Right cardiac atrium (tissue), 5 donors: ENCODE measurements around the gene PLIN3. TPM values are rescaled to one million over a fixed set of nuclear protein-coding genes. Genes with fewer than 3 reads are reported as not detected.
"Not testable (repeated sequence)": the region's sequence is repeated elsewhere in the genome, so short reads cannot be mapped to it uniquely, and the experiment has no call there.

Experiments
- ATAC-seq, 2 donors: fragments of 200-7000 bp; cut with Tn5 transposase; one replicate each; pipeline versions ENCODE4 v1.8.0 to v1.9.1; 2020; ENCODE audit warnings: moderate library complexity in 2 of 2, mild to moderate bottlenecking in 1 of 2
- DNase-seq, 3 donors: peaks; one replicate each; pipeline ENCODE4 v3.0.0-alpha.2; 2020
- H3K27ac ChIP-seq: one replicate; pipeline ENCODE4 v1.5.1; 2013; ENCODE audit warnings: mild to moderate bottlenecking, low read length, control low read depth, moderate library complexity
- H3K27me3 ChIP-seq: one replicate; pipeline ENCODE4 v1.6.1; 2013; ENCODE audit not compliant: control insufficient read depth, insufficient read depth
- H3K4me1 ChIP-seq: one replicate; pipeline ENCODE4 v1.6.1; 2013; ENCODE audit warnings: low read length; ENCODE audit not compliant: control insufficient read depth, insufficient read depth
- H3K4me3 ChIP-seq: one replicate; pipeline ENCODE4 v1.5.1; 2013; ENCODE audit warnings: low read length, control low read depth
- H3K9me3 ChIP-seq: one replicate; pipeline ENCODE4 v1.6.1; 2013; ENCODE audit warnings: low read length; ENCODE audit not compliant: control insufficient read depth
- WGBS: extraction: QIAGEN DNeasy Blood & Tissue Kit; methylation state at CpG from one replicate; pipeline ENCODE4 v1.1.7; 2013; 5-methylcytosine and 5-hydroxymethylcytosine counted together
- intact Hi-C, 4 donors: fragments of 100-400 bp; cut with DNase I; formaldehyde crosslinking; loops; one replicate each; pipeline versions ENCODE4 v1.11.0 to v1.14.0; 2022 to 2023
- polyA plus RNA-seq: library from polyadenylated mRNA; stranded (reverse); fragments of 200-250 nt; gene quantifications from one replicate; pipeline ENCODE4 v1.2.3, GENCODE V29; 2013
- total RNA-seq, 4 donors: library from RNA; stranded (reverse); fragmentation: NEBNext Ultra II Directional; extraction: Animal tissue kit (Norgen Biotek cat#: 25700); gene quantifications; one replicate each; pipeline ENCODE4 v1.2.1, GENCODE V29; 2021
- donor health status: healthy with polysubstance abuse.
- donor health status: DM: no; HTN: yes; CAD: no.
- donor health status: DM: no; HTN: no; CAD: no.
- donor health status: DM: no; HTN: yes; CAD: no; lungs with severe emphysema.
- donor health status: DM: yes; HTN: yes; CAD: no.

PLIN3 gene
- total and polyA plus RNA-seq, 5 donors, result 16.9 to 32.2 (median 27.0) TPM

DNA sequence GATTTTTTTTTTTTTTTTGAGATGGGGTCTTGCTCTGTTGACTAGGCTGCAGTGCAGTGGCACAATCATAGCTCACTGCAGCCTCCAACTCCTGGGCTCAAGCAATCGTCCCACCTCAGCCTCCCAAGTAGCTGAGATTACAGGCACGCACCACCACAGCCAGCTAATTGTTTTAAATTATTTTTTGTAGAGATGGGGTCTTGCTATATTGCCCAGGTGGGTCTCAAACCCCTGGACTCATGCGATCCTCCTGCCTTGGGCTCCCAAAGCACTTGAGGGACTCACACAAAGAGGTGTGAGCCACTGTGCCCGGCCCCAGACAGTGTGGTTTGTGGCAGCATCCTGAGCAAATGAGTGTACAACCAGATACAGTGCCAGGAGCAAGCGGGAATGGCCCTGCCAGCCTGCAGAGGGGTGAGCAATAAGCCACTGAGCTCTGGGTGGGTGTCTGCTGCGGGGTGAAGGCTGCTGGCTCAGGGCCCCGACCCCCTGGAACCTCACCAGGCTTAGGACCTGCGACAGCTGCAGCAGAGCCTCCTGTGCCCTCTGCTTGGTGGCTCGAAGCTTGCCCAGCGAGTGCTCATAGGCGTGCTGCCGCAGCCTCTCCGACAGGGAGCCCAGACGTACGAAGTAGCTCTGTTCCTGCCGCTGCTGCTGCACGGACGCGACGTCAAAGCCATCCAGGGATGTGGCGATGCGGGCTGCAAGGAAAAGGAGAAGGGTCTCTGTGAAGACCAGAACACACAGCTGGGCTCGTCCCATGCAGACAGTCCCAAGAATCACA lies 20.1 kb downstream of the PLIN3 start:
- Histone ChIP-seq H3K4me3 (no peak overlapping the region), H3K27me3 (no peaks in the 10 kb centered on the region), H3K9me3 (no peaks in the 10 kb centered on the region), H3K27ac (no peak overlapping the region), H3K4me1 (no peaks in the 10 kb centered on the region)
- ATAC-seq (no peak), DNase-seq (no peak)
- intact Hi-C loops, result no loop called here
- WGBS, result 96% methylated on average over 23 of the region's 23 CpGs

DNA sequence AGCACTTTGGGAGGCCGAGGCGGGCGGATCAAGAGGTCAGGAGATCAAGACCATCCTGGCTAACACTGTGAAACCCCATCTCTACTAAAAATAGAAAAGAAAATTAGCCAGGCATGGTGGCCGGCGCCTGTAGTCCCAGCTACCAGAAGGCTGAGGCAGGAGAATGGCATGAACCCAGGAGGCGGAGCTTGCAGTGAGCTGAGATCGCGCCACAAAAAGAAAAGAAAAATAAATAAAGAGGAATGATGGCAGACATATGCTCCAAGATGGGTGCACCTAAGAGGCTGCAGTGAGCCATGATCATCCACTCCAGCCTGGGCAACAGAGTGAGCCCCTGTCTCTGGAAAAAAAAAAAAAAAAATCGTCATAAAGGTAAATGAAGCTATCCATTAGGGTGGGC lies 21.5 kb downstream of the PLIN3 start:
- H3K9me3 ChIP-seq, H3K4me3 ChIP-seq, ATAC-seq, H3K4me1 ChIP-seq, H3K27me3 ChIP-seq, H3K27ac ChIP-seq, intact Hi-C loops: not testable (repeated sequence)
- DNase-seq, result peak in 1 of 3 donors; percentile 66
- 72% methylated on average over 9 of the region's 9 CpGs for WGBS

DNA sequence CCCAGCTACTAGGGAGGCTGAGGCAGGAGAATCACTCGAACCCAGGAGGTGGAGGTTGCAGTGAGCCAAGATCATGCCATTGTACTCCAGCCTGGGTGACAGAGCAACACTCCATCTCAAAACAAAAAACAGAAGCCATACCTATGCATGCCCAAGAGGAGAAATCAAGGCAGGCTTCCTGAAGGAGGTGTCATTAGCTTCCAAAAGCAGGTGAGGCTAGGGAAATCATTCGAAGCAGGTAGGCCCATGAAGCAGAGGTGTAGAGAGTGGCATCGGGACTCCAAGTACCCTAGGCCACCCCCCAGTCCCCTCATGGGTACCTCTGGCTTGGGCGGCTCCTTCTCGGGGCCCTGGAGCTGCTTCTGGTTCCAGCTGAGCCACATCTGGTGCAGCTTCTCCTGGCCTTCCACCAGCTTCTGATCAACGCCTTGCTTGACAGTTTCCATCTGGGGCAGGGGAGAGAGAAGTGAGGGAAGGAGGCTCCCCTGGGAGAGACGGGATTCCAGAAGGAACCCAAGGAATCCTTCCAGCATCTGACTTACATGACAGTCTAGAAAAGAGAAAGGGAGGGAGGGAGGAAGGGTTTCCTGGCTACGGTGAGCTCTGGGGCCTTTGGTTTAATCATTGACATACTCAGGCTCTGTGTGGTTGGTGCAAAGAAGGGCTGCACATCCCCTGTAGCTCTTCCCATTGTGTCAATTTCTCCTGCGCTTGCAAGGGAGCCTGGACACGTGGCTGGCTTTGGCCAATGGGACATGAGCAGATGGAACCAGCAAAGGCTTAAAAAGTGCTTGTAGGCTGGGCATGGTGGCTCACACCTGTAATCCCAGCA lies 22.9 kb downstream of the PLIN3 start:
- Histone ChIP-seq H3K27ac (no peak overlapping the region), H3K27me3 (no peaks in the 10 kb centered on the region), H3K4me3 (no peak overlapping the region), H3K9me3 (no peaks in the 10 kb centered on the region), H3K4me1 (no peaks in the 10 kb centered on the region)
- ATAC-seq, result peak; percentile 11 to 30
- 65% methylated on average over 10 of the region's 10 CpGs for WGBS
- DNase-seq, result peak in 2 of 3 donors; percentile 40 to 64
- intact Hi-C loops, result no loop called here

- H3K27me3 ChIP-seq, result no peaks in the 10 kb centered on the region
- DNase-seq (no peak), ATAC-seq (no peak)
- H3K4me1 ChIP-seq, result no peaks in the 10 kb centered on the region
- 97% methylated on average over 6 of the region's 6 CpGs for WGBS
- intact Hi-C loops, result no loop called here
- H3K9me3 ChIP-seq, result no peaks in the 10 kb centered on the region
- H3K4me3 ChIP-seq, result no peak overlapping the region
- no peak overlapping the region for H3K27ac ChIP-seq
These were observed 23.9 kb downstream of the PLIN3 start for GRCh38 chr19:4843647-4843965.

- DNase-seq, result no peak
- peak in 1 of 2 donors; percentile 28 for ATAC-seq
- no peaks in the 10 kb centered on the region for H3K27me3 ChIP-seq
- no peak overlapping the region for H3K4me3 ChIP-seq
- H3K4me1 ChIP-seq, result no peaks in the 10 kb centered on the region
- WGBS, result 95% methylated on average over 17 of the region's 17 CpGs
- no peak overlapping the region for H3K27ac ChIP-seq
- intact Hi-C loops, result no loop called here
- no peaks in the 10 kb centered on the region for H3K9me3 ChIP-seq
These were observed 28.3 kb downstream of the PLIN3 start for GRCh38 chr19:4839192-4839591.

DNA sequence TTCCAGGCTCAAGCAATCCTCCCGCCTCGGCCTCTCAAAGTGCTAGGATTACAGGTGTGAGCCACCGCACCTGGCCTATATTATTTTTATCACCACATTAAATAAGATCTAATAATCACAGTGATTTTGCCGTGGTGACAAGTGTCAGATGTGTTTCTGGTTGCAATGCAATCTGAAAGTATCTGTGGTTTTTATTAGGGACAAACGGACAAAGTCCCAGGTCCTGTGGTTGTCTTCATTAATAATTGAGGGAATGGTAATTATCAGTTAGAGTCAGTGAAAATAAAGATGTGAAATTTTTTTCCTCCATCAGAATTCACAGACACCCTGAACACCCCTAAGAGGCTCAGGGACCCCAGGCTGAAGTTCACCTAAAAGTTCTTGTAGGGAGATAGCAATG lies 34.7 kb downstream of the PLIN3 start:
- H3K27ac ChIP-seq, result no peak overlapping the region
- intact Hi-C loops, result no loop called here
- 92% methylated on average over 5 of the region's 5 CpGs for WGBS

DNA sequence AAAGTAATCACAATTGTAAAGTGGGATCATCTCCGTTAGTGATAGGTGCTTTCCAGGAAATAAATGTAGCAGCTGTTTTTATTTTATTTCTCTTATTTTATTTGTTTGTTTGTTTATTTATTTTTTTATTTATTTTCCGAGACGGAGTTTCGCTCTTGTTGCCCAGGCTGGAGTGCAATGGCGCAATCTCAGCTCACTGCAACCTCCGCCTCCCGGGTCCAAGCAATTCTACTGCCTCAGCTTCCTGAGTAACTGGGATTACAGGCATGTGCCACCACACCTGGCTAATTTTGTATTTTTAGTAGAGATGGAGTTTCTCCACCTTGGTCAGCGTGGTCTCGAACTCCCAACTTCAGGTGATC lies 35.5 kb downstream of the PLIN3 start:
- H3K4me1 ChIP-seq, ATAC-seq, H3K27me3 ChIP-seq, DNase-seq, intact Hi-C loops, H3K9me3 ChIP-seq: not testable (repeated sequence)
- H3K27ac ChIP-seq, result peak overlapping the region; percentile 95
- WGBS, result 31% methylated on average over 9 of the region's 9 CpGs
- H3K4me3 ChIP-seq, result peak overlapping the region; percentile 94

More for the DNA sequence above, 34.7 kb downstream of the PLIN3 start:
- DNase-seq (no peak), ATAC-seq (no peak)
- no peak overlapping the region for H3K4me3 ChIP-seq
- H3K4me1 ChIP-seq, result peaks cover 3% of the 10 kb centered on the region
- no peaks in the 10 kb centered on the region for H3K9me3 ChIP-seq
- no peaks in the 10 kb centered on the region for H3K27me3 ChIP-seq

DNA sequence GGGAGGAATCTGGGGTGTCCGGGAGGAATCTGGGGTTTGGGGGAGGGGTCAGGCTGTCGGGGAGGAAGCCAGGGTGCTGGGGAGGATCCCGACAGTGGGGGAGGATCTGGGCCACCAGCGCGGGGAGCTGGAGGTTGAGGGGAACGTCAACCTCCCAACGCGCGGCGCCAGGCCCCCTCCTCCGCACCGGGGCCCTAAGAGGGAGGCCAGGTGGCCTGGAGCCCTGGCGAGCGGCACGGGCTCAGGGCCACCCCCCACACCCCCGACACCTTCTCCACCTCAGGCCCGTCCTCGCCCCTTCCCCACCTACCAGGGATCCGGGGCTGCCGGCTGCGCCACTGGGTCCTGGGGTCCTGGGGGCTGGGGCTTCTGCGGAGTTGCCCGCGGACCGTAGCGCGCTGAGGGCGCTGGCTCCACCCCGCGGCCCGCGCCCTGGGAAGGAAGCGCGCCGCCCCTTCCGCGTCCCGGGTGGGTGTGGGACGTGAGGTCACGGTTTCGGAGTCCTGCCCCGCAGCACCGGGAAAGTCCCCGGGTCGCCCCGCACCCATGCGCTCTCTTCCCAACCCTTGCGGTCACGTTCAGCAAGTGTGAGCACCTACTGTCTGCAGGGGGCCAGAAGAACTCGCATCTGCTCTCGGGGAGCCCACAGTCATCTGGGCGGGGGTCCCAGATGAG lies 36.0 kb downstream of the PLIN3 start, which contains the start of gene TICAM1:
TICAM1 (minus strand) TSS at position 409 of the 675 bp plus-strand sequence. CDS start 13,335 bp downstream, outside the sequence.
- WGBS, result under 1% methylated on average over 52 of the region's 52 CpGs
- ATAC-seq, result peak; percentile 97 to 98

GRCh38 chr19:4830768-4831265 lies 36.6 kb downstream of the PLIN3 start:
- ATAC-seq, result peak in 1 of 2 donors; percentile 28
- H3K4me1 ChIP-seq, result peaks cover 3% of the 10 kb centered on the region
- no peaks in the 10 kb centered on the region for H3K9me3 ChIP-seq
- no peaks in the 10 kb centered on the region for H3K27me3 ChIP-seq
- peak overlapping the region; percentile 94 for H3K4me3 ChIP-seq
- no peak for DNase-seq
- intact Hi-C loops, result no loop called here
- H3K27ac ChIP-seq, result peak overlapping the region; percentile 95
- 72% methylated on average over 6 of the region's 6 CpGs for WGBS

More for the DNA sequence above, 36.0 kb downstream of the PLIN3 start, which contains the start of gene TICAM1:
- Histone ChIP-seq H3K4me1 (peaks cover 3% of the 10 kb centered on the region), H3K9me3 (no peaks in the 10 kb centered on the region), H3K27me3 (no peaks in the 10 kb centered on the region), H3K27ac (peak within 1 kb of the TSS; percentile 95), H3K4me3 (peak within 1 kb of the TSS; percentile 94)
- DNase-seq, result peak; percentile 80 to 93 (median 92)
- intact Hi-C loops, result no loop called here

DNA sequence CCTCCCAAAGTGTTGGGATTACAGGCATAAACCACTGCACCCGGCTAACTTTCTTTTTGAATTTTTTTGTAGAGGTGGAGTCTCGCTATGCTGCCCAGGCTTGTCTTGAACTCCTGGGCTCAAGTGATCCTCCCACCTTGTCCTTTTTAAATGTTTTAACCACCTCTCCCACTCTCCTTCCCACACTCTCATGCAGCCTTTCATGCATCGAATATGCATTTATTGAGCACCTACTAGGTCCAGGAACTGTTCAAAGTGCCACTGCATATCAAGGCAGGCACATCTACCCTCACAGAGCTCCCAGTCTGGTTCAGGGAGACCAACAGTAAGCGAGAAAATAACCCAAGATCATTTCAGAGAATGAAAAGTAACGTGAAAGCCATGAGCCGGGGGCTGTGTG lies 37.1 kb downstream of the PLIN3 start:
- H3K4me3 ChIP-seq, result peak overlapping the region; percentile 94
- DNase-seq, result no peak

More for the DNA sequence above, 37.1 kb downstream of the PLIN3 start:
- Histone ChIP-seq H3K27ac (peak overlapping the region; percentile 95), H3K9me3 (no peaks in the 10 kb centered on the region), H3K27me3 (no peaks in the 10 kb centered on the region), H3K4me1 (peaks cover 3% of the 10 kb centered on the region)
- 91% methylated on average over 6 of the region's 6 CpGs for WGBS
- ATAC-seq, result no peak
- intact Hi-C loops, result no loop called here
